Liver (tissue), 9 donors: ENCODE measurements around the gene AKAP5. TPM values are rescaled to one million over a fixed set of nuclear protein-coding genes. Genes with fewer than 3 reads are reported as not detected.
A peak's percentile ranks its signal among the peaks of the same experiment; 100 is the strongest.

Experiments
- DNase-seq: peaks from one replicate; pipeline ENCODE4 v3.0.0-alpha.2; 2017; ENCODE audit warnings: low spot score
- H3K27ac ChIP-seq, 2 donors: one replicate each; pipeline ENCODE4 v1.7.0; 2013; ENCODE audit warnings: inconsistent platforms in 2 of 2, low read length in 2 of 2, control low read depth in 1 of 2, low read depth in 1 of 2, mild to moderate bottlenecking in 1 of 2
- H3K27me3 ChIP-seq, 4 donors: one replicate each; pipeline versions ENCODE4 v1.6.1 to v1.7.0; 2013; ENCODE audit warnings: low read length in 3 of 4, inconsistent platforms in 1 of 4, mild to moderate bottlenecking in 1 of 4, moderate library complexity in 1 of 4; ENCODE audit not compliant: control insufficient read depth in 4 of 4, insufficient read depth in 4 of 4
- H3K36me3 ChIP-seq, 4 donors: one replicate each; pipeline versions ENCODE4 v1.6.1 to v1.7.0; 2013; ENCODE audit warnings: low read length in 3 of 4, mild to moderate bottlenecking in 3 of 4, low read depth in 1 of 4, moderate library complexity in 1 of 4; ENCODE audit not compliant: control insufficient read depth in 4 of 4, insufficient read depth in 3 of 4
- H3K4me1 ChIP-seq, 4 donors: one replicate each; pipeline versions ENCODE4 v1.6.1 to v1.7.0; 2013; ENCODE audit warnings: low read length in 3 of 4, mild to moderate bottlenecking in 3 of 4, moderate library complexity in 1 of 4; ENCODE audit not compliant: control insufficient read depth in 4 of 4, insufficient read depth in 4 of 4
- H3K4me3 ChIP-seq, 3 donors: one replicate each; pipeline versions ENCODE4 v1.6.1 to v1.7.0; 2013; ENCODE audit warnings: low read length in 3 of 3, control low read depth in 1 of 3, low read depth in 1 of 3, mild to moderate bottlenecking in 1 of 3
- H3K9ac ChIP-seq, 2 donors: one replicate each; pipeline ENCODE4 v1.7.0; 2013; ENCODE audit warnings: low read length in 2 of 2, mild to moderate bottlenecking in 2 of 2, moderate library complexity in 2 of 2, control low read depth in 1 of 2, low read depth in 1 of 2
- H3K9me3 ChIP-seq, 4 donors: one replicate each; pipeline versions ENCODE4 v1.6.1 to v1.7.0; 2013; ENCODE audit warnings: low read length in 3 of 4; ENCODE audit not compliant: control insufficient read depth in 4 of 4
- FOXA1 ChIP-seq: IDR thresholded peaks from 2 replicates; pipeline ENCODE4 v1.6.1; 2016; ENCODE audit warnings: antibody characterized with exemption
- NR2F2 ChIP-seq: IDR thresholded peaks from 2 replicates; pipeline ENCODE4 v1.6.1; 2016; ENCODE audit warnings: antibody characterized with exemption
- RAD21 ChIP-seq, 2 donors: IDR thresholded peaks; 2 replicates each; pipeline ENCODE4 v1.6.1; 2016; ENCODE audit warnings: antibody characterized with exemption in 2 of 2, mild to moderate bottlenecking in 2 of 2
- SP1 ChIP-seq: IDR thresholded peaks from 2 replicates; pipeline ENCODE4 v1.6.1; 2018; ENCODE audit warnings: antibody characterized with exemption, mild to moderate bottlenecking
- TAF1 ChIP-seq: conservative IDR thresholded peaks from 2 replicates; pipeline ENCODE4 v1.6.1; 2016; ENCODE audit warnings: antibody characterized with exemption, mild to moderate bottlenecking
- YY1 ChIP-seq: IDR thresholded peaks from 2 replicates; pipeline ENCODE4 v1.6.1; 2016; ENCODE audit warnings: antibody characterized with exemption, mild to moderate bottlenecking
- ZBTB33 ChIP-seq: IDR thresholded peaks from 2 replicates; pipeline ENCODE4 v1.6.1; 2016; ENCODE audit warnings: antibody characterized with exemption
- WGBS: extraction: QIAGEN DNeasy Blood & Tissue Kit; methylation state at CpG from one replicate; pipeline ENCODE4 v1.1.7; 2013; 5-methylcytosine and 5-hydroxymethylcytosine counted together
- polyA plus RNA-seq, 2 donors: library from polyadenylated mRNA; stranded (reverse) in 1 of 2; unstranded in 1 of 2; fragments of 200-250 nt in 1 of 2; fragments of >200 nt in 1 of 2; fragmentation: Nextera tagmentation in 1 of 2; extraction: Ambion mirVana in 1 of 2; gene quantifications; one replicate each; pipeline versions ENCODE4 v1.2.1 to v1.2.3, GENCODE V29; 2013 to 2015
- total RNA-seq, 2 donors: library from RNA; depleted of rRNA; stranded (reverse); fragments of >200 nt; gene quantifications; one replicate each; pipeline ENCODE4 v1.2.3, GENCODE V29; 2014
- TF ChIP-seq, protein P1 (sequence below): IDR thresholded peaks from 2 replicates; pipeline ENCODE4 v1.6.1; 2016; ENCODE audit warnings: antibody characterized with exemption, mild to moderate bottlenecking
- donor health status: healthy.
- donor health status: healthy.
- donor health status: healthy.
- donor health status: healthy.
- donor health status: healthy.

AKAP5 gene
- total and polyA plus RNA-seq, 4 donors = 0.07 to 2.3 (median 0.27) TPM

DNA sequence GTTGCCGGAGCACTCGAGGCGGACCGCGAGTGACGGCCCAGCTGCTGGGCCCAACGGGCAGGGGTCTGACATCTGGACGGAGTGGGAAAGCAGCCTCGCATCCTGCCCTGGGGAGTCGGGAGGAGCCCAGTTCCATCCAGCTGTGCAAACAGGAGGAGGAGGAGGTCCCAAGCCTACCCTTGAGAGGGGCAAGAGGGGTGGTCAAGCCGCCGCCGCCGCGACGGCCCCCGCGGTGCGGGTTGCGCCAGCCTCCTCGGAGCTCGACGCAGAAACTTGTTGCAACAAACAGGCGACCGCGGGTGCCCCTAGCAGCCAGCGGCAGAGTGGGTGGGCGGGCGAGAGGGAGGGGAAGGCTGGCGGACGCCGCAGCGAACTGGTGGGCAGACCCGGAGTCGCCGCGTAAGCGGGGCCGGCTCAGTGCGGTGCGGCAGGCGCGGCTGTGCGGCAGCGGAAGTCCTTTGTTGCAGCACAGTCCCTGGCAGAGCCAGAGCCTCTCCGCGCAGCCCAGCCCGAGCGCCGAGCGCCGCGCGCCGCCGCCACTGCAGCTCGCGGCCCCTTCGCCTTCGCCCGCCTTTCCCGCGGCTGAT is 39.1 kb downstream of the AKAP5 start, which contains the start of gene ZBTB1:
TSS of gene ZBTB1 (plus strand) at position 461 of the 587 bp plus-strand sequence. CDS start 16,735 bp downstream, outside the sequence.
- peak; percentile 65 for TF ChIP-seq TAF1
- no peak for TF ChIP-seq NR2F2
- no peak for TF ChIP-seq FOXA1
- peak; percentile 17 for TF ChIP-seq YY1
- TF ChIP-seq ZBTB33 = no peak

GRCh38 chr14:64504897-64505794 is 39.8 kb downstream of the AKAP5 start:
- Histone ChIP-seq H3K27me3 (no peaks in the 10 kb centered on the region), H3K9me3 (no peaks in the 10 kb centered on the region), H3K9ac (peak overlapping the region; percentile 49 to 95), H3K36me3 (no peaks in the 10 kb centered on the region), H3K4me3 (peak overlapping the region; percentile 62 to 84 (median 82)), H3K27ac (peak overlapping the region; percentile 99 to 100), H3K4me1 (peaks cover 4 to 41% (median 23%) of the 10 kb centered on the region in 4 donors)
- DNase-seq = peak; percentile 81
- WGBS = under 1% methylated on average over 68 of the region's 68 CpGs
- TF ChIP-seq SP1 = no peak
- TF ChIP-seq, protein P1, sequence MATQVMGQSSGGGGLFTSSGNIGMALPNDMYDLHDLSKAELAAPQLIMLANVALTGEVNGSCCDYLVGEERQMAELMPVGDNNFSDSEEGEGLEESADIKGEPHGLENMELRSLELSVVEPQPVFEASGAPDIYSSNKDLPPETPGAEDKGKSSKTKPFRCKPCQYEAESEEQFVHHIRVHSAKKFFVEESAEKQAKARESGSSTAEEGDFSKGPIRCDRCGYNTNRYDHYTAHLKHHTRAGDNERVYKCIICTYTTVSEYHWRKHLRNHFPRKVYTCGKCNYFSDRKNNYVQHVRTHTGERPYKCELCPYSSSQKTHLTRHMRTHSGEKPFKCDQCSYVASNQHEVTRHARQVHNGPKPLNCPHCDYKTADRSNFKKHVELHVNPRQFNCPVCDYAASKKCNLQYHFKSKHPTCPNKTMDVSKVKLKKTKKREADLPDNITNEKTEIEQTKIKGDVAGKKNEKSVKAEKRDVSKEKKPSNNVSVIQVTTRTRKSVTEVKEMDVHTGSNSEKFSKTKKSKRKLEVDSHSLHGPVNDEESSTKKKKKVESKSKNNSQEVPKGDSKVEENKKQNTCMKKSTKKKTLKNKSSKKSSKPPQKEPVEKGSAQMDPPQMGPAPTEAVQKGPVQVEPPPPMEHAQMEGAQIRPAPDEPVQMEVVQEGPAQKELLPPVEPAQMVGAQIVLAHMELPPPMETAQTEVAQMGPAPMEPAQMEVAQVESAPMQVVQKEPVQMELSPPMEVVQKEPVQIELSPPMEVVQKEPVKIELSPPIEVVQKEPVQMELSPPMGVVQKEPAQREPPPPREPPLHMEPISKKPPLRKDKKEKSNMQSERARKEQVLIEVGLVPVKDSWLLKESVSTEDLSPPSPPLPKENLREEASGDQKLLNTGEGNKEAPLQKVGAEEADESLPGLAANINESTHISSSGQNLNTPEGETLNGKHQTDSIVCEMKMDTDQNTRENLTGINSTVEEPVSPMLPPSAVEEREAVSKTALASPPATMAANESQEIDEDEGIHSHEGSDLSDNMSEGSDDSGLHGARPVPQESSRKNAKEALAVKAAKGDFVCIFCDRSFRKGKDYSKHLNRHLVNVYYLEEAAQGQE = no peak
- no peak for TF ChIP-seq YY1
- TF ChIP-seq RAD21 (IDR thresholded peaks at IDR 0.05) = no peak
- peak; percentile 42 for TF ChIP-seq ZBTB33

More for the DNA sequence above, 39.1 kb downstream of the AKAP5 start, which contains the start of gene ZBTB1:
- peaks cover 6 to 41% (median 23%) of the 10 kb centered on the region in 4 donors for H3K4me1 ChIP-seq
- no peaks in the 10 kb centered on the region for H3K36me3 ChIP-seq
- DNase-seq = peak; percentile 80
- H3K9ac ChIP-seq = peak within 1 kb of the TSS; percentile 67 to 95
- no peaks in the 10 kb centered on the region for H3K27me3 ChIP-seq
- no peaks in the 10 kb centered on the region for H3K9me3 ChIP-seq
- peak within 1 kb of the TSS; percentile 62 to 84 (median 82) for H3K4me3 ChIP-seq
- under 1% methylated on average over 63 of the region's 63 CpGs for WGBS
- peak within 1 kb of the TSS; percentile 99 to 100 for H3K27ac ChIP-seq
